Measurements from ENCODE around the gene TFRC. TPM values are rescaled to one million over a fixed set of nuclear protein-coding genes. Genes with fewer than 3 reads are reported as not detected.

The TFRC gene
- total RNA-seq, 1 experiment from 2014 or later, result 604 TPM

DNA sequence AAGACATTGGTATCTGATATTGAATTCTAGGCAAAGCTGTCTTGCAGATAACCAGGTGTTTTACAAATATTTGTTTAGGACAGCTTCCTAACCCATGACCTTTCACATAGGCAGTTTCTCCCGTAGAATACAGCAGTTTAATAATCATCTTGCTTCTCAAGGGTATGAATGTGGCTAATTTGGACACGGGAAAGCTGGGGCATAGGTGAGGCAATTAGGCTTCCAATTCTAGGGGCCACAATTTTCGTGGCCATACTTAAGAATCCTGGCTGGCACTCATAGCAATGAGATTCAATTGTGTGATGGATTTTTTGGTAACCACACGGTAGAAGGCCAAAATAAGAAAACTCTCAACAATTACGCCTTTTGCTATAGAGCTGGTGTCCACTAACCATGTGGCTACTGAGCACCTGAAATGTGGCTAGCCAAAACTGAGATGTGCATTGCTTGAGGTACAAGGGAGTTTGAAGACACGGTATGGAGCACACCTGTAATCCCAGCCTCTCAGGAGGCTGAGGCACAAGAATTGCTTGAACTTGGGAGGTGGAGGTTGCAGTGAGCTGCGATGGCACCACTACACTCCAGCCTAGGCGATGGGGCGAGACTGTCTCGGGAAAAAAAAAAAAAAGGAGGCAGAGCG, 34.4 kb downstream of the TFRC start:
- no peak for DNase-seq (ENCODE audit: low read depth, low spot score)
- POLR2A ChIA-PET, result interaction anchor here (0.5 kb wide), 1 partner anchor 18 kb away, joined by 12 read pairs; no protein-coding TSS in a partner anchor
- peaks cover 29% of the 10 kb centered on the region for H3K36me3 ChIP-seq (ENCODE audit: control insufficient read depth, insufficient read depth, low read length)
- TF ChIP-seq, protein P1, sequence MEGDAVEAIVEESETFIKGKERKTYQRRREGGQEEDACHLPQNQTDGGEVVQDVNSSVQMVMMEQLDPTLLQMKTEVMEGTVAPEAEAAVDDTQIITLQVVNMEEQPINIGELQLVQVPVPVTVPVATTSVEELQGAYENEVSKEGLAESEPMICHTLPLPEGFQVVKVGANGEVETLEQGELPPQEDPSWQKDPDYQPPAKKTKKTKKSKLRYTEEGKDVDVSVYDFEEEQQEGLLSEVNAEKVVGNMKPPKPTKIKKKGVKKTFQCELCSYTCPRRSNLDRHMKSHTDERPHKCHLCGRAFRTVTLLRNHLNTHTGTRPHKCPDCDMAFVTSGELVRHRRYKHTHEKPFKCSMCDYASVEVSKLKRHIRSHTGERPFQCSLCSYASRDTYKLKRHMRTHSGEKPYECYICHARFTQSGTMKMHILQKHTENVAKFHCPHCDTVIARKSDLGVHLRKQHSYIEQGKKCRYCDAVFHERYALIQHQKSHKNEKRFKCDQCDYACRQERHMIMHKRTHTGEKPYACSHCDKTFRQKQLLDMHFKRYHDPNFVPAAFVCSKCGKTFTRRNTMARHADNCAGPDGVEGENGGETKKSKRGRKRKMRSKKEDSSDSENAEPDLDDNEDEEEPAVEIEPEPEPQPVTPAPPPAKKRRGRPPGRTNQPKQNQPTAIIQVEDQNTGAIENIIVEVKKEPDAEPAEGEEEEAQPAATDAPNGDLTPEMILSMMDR (IDR thresholded peaks at IDR 0.05), result no peak
- TF ChIP-seq, protein P2, sequence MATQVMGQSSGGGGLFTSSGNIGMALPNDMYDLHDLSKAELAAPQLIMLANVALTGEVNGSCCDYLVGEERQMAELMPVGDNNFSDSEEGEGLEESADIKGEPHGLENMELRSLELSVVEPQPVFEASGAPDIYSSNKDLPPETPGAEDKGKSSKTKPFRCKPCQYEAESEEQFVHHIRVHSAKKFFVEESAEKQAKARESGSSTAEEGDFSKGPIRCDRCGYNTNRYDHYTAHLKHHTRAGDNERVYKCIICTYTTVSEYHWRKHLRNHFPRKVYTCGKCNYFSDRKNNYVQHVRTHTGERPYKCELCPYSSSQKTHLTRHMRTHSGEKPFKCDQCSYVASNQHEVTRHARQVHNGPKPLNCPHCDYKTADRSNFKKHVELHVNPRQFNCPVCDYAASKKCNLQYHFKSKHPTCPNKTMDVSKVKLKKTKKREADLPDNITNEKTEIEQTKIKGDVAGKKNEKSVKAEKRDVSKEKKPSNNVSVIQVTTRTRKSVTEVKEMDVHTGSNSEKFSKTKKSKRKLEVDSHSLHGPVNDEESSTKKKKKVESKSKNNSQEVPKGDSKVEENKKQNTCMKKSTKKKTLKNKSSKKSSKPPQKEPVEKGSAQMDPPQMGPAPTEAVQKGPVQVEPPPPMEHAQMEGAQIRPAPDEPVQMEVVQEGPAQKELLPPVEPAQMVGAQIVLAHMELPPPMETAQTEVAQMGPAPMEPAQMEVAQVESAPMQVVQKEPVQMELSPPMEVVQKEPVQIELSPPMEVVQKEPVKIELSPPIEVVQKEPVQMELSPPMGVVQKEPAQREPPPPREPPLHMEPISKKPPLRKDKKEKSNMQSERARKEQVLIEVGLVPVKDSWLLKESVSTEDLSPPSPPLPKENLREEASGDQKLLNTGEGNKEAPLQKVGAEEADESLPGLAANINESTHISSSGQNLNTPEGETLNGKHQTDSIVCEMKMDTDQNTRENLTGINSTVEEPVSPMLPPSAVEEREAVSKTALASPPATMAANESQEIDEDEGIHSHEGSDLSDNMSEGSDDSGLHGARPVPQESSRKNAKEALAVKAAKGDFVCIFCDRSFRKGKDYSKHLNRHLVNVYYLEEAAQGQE (IDR thresholded peaks at IDR 0.05; ENCODE audit: insufficient read depth in 1 of 2, low read depth in 2 of 2, low read length in 1 of 2), result no peak
- TF ChIP-seq TCF7L2 (IDR thresholded peaks at IDR 0.05; ENCODE audit: low read depth, low read length), result no peak
- TF ChIP-seq POLR2AphosphoS5 (IDR thresholded peaks at IDR 0.05; ENCODE audit: low read depth, low read length), result no peak
- no peak for TF ChIP-seq SIN3A (IDR thresholded peaks at IDR 0.05; ENCODE audit: borderline replicate concordance, insufficient read depth, low read depth, low read length)
- no peak for ATAC-seq
- H3K27ac ChIP-seq (ENCODE audit: low read length), result no peak overlapping the region
- BruUV-seq (replicated peaks), result no TSS peak
- no peaks in the 10 kb centered on the region for H3K27me3 ChIP-seq (ENCODE audit: control insufficient read depth, insufficient read depth, low read length)
- CTCF ChIA-PET, result interaction anchor here (1.2 kb wide), 1 partner anchor 149 kb away, joined by 3 read pairs; no protein-coding TSS in a partner anchor
- in situ Hi-C loops (cut with HindIII; ENCODE audit: low pct_unique_long_range_greater_than_20kb, low sequenced_read_pairs), result no loop called here
- H3K9me3 ChIP-seq (ENCODE audit: control insufficient read depth, insufficient read depth, low read depth, low read length), result no peaks in the 10 kb centered on the region
- intact Hi-C loops (cut with micrococcal nuclease; ENCODE audit: unreplicated experiment), result no loop called here
- H3K4me3 ChIP-seq (ENCODE audit: low read depth in 2 of 2, low read length in 2 of 2), result no peak overlapping the region
- no peaks in the 10 kb centered on the region for H3K4me1 ChIP-seq (ENCODE audit: control insufficient read depth, insufficient read depth, low read length)

DNA sequence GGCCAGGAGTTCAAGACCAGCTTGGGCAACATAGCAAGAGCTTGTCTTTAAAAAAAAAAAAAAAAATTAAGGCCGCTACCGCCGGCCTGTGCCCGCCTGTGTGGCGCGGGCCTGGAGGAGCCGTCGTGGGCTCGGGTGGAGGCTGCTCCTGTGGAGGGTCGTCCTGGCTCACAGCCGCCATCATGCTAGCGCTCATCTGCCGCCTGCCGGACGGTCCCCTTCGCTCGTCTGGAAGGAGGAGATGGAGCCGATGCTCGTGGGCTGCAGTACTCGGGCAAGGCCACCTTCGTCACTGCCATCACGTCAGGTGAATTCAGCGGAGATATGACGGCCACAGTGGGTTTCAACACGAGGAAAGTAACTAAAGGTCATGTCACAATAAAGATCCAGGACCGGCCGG, 37.4 kb downstream of the TFRC start:
- Histone ChIP-seq H3K9me3 (ENCODE audit: control insufficient read depth, insufficient read depth, low read depth, low read length) (no peaks in the 10 kb centered on the region), H3K36me3 (ENCODE audit: control insufficient read depth, insufficient read depth, low read length) (peaks cover 3% of the 10 kb centered on the region), H3K4me3 (ENCODE audit: low read depth in 2 of 2, low read length in 2 of 2) (no peak overlapping the region), H3K27ac (ENCODE audit: low read length) (no peak overlapping the region), H3K27me3 (ENCODE audit: control insufficient read depth, insufficient read depth, low read length) (no peaks in the 10 kb centered on the region), H3K4me1 (ENCODE audit: control insufficient read depth, insufficient read depth, low read length) (no peaks in the 10 kb centered on the region)
- in situ Hi-C loops (cut with HindIII; ENCODE audit: low pct_unique_long_range_greater_than_20kb, low sequenced_read_pairs) (no loop called here), intact Hi-C loops (cut with micrococcal nuclease; ENCODE audit: unreplicated experiment) (no loop called here)
- ChIA-PET POLR2A (no interaction called here), CTCF (no interaction called here)
- ATAC-seq (no peak), DNase-seq (ENCODE audit: low read depth, low spot score) (no peak)
- BruUV-seq (replicated peaks), result no TSS peak
- no peak for TF ChIP-seq TCF7L2 (IDR thresholded peaks at IDR 0.05; ENCODE audit: low read depth, low read length)
- no peak for TF ChIP-seq POLR2AphosphoS5 (IDR thresholded peaks at IDR 0.05; ENCODE audit: low read depth, low read length)

DNA sequence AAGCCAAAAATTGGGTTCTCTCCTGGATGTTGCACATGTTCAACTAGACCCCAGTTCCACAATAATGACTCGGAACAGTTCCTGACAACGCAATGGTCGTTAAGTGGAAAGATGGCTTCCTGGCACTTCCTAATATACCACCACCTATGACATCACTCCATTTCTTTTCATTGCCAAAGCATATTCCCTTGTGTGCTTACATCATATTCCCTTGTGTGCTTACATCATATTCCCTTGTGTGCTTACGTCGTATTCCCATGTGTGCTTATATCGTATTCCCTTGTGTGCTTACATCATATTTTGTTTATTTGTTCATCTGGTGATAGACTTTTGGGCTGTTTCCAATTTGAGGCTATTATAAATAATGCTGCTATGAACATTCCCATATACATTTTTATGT, 39.2 kb downstream of the TFRC start:
- ChIA-PET POLR2A (no interaction called here), CTCF (no interaction called here)
- ATAC-seq (no peak), DNase-seq (ENCODE audit: low read depth, low spot score) (no peak)
- Histone ChIP-seq H3K36me3 (ENCODE audit: control insufficient read depth, insufficient read depth, low read length) (no peaks in the 10 kb centered on the region), H3K27me3 (ENCODE audit: control insufficient read depth, insufficient read depth, low read length) (no peaks in the 10 kb centered on the region), H3K27ac (ENCODE audit: low read length) (no peak overlapping the region), H3K9me3 (ENCODE audit: control insufficient read depth, insufficient read depth, low read depth, low read length) (no peaks in the 10 kb centered on the region), H3K4me3 (ENCODE audit: low read depth in 2 of 2, low read length in 2 of 2) (no peak overlapping the region), H3K4me1 (ENCODE audit: control insufficient read depth, insufficient read depth, low read length) (no peaks in the 10 kb centered on the region)
- BruUV-seq (replicated peaks), result no TSS peak
- intact Hi-C loops (cut with micrococcal nuclease; ENCODE audit: unreplicated experiment) (no loop called here), in situ Hi-C loops (cut with HindIII; ENCODE audit: low pct_unique_long_range_greater_than_20kb, low sequenced_read_pairs) (no loop called here)
- TF ChIP-seq SIN3A (IDR thresholded peaks at IDR 0.05; ENCODE audit: borderline replicate concordance, insufficient read depth, low read depth, low read length), result no peak
- no peak for TF ChIP-seq TCF7L2 (IDR thresholded peaks at IDR 0.05; ENCODE audit: low read depth, low read length)
- TF ChIP-seq POLR2AphosphoS5 (IDR thresholded peaks at IDR 0.05; ENCODE audit: low read depth, low read length), result no peak
- TF ChIP-seq, protein P2 (IDR thresholded peaks at IDR 0.05; ENCODE audit: insufficient read depth in 1 of 2, low read depth in 2 of 2, low read length in 1 of 2), result no peak

Data from Panc1 (cell line).